HepG2 (cell line): ENCODE data around the gene METTL25. TPM values are rescaled to one million over a fixed set of nuclear protein-coding genes. Genes with fewer than 3 reads are reported as not detected.

Source experiments
- AKAP8 ChIP-seq: sonication (generic); formaldehyde crosslinking; IDR thresholded peaks from 2 replicates; pipeline ENCODE4 v1.5.1; 2020; ENCODE audit warnings: mild to moderate bottlenecking, missing genetic modification reagents
- ARID2 ChIP-seq: sonication (generic); formaldehyde crosslinking; IDR thresholded peaks from 2 replicates; pipeline ENCODE4 v1.8.1; 2022; ENCODE audit warnings: mild to moderate bottlenecking, missing genetic modification reagents, borderline replicate concordance
- ASH2L ChIP-seq: fragments of 300-600, 200-600 bp; sonication (generic); IDR thresholded peaks from 2 replicates; pipeline ENCODE4 v1.7.0; 2017; ENCODE audit warnings: low read depth, mild to moderate bottlenecking, moderate library complexity, mixed read lengths, low read length; ENCODE audit not compliant: insufficient read length
- ESRRA ChIP-seq: sonication (generic); formaldehyde crosslinking; IDR thresholded peaks from 2 replicates; pipeline ENCODE4 v1.5.1; 2020; ENCODE audit warnings: mild to moderate bottlenecking, low read depth, missing genetic modification reagents
- GABPB1 ChIP-seq: IDR thresholded peaks from 2 replicates; pipeline ENCODE4 v1.6.1; 2016; ENCODE audit warnings: mild to moderate bottlenecking, missing genetic modification reagents, moderate library complexity, missing compliant biosample characterization
- KDM2A ChIP-seq: sonication (generic); formaldehyde crosslinking; IDR thresholded peaks from 2 replicates; pipeline ENCODE4 v1.4.0; 2020; ENCODE audit warnings: low read depth, missing genetic modification reagents, borderline replicate concordance
- POGZ ChIP-seq: sonication (generic); formaldehyde crosslinking; IDR thresholded peaks from 2 replicates; pipeline ENCODE4 v1.4.0; 2020; ENCODE audit warnings: mild to moderate bottlenecking, missing genetic modification reagents
- RAD21 ChIP-seq: fragments of 450-650 bp; formaldehyde crosslinking; IDR thresholded peaks from 2 replicates; pipeline ENCODE4 v1.5.0; 2020; ENCODE audit warnings: mild to moderate bottlenecking
- SAP130 ChIP-seq: IDR thresholded peaks from 2 replicates; pipeline ENCODE4 v1.6.1; 2016; ENCODE audit warnings: low read depth
- SP140L ChIP-seq: sonication (generic); formaldehyde crosslinking; IDR thresholded peaks from 2 replicates; pipeline ENCODE4 v1.4.0; 2020; ENCODE audit warnings: missing genetic modification reagents, borderline replicate concordance
- SRSF1 ChIP-seq: fragments of 200-400 bp; formaldehyde crosslinking; optimal IDR thresholded peaks from 2 replicates; pipeline ENCODE3; 2017; ENCODE audit warnings: mild to moderate bottlenecking, low read depth, low read length, moderate library complexity
- ZNF484 ChIP-seq: sonication (generic); formaldehyde crosslinking; IDR thresholded peaks from 2 replicates; pipeline ENCODE4 v1.5.1; 2020; ENCODE audit warnings: mild to moderate bottlenecking, low read depth, missing genetic modification reagents, borderline replicate concordance
- ZNF614 ChIP-seq: IDR thresholded peaks from 2 replicates; pipeline ENCODE4 v1.6.1; 2018; ENCODE audit warnings: missing biosample characterization, missing genetic modification reagents, inconsistent platforms, borderline replicate concordance
- polyA plus RNA-seq, 8 experiments: library from polyadenylated mRNA; depleted of rRNA in 3 of 8; stranded (reverse) in 7 of 8; unstranded in 1 of 8; fragments of >200 nt; fragmentation: Illumina TruSeq in 4 of 8; extraction: Trizol in 4 of 8; gene quantifications; 2 replicates each; pipeline versions ENCODE4 v1.2.1 to v1.2.3, GENCODE V29; 2011 to 2016; ENCODE audit warnings: low read depth in 4 of 8, missing spikeins in 1 of 8, mixed read lengths in 1 of 8; ENCODE audit not compliant: insufficient read depth in 1 of 8
- total RNA-seq, 5 experiments: library from RNA; depleted of rRNA; stranded (reverse); fragments of >200 nt; fragmentation: Illumina TruSeq; extraction: Trizol; gene quantifications; 2 replicates each; pipeline ENCODE4 v1.2.3, GENCODE V29; 2016; ENCODE audit warnings: low read depth in 1 of 5
- TF ChIP-seq, protein P1 (sequence below): sonication (generic); formaldehyde crosslinking; IDR thresholded peaks from 2 replicates; pipeline ENCODE4 v1.5.1; 2020; ENCODE audit warnings: missing genetic modification reagents, mild to moderate bottlenecking, borderline replicate concordance
- TF ChIP-seq, protein P2 (sequence below): sonication (generic); formaldehyde crosslinking; IDR thresholded peaks from 2 replicates; pipeline ENCODE4 v1.4.0; 2020; ENCODE audit warnings: low read depth, mild to moderate bottlenecking, missing genetic modification reagents
- TF ChIP-seq, protein P3 (sequence below), 2 experiments: IDR thresholded peaks; 2 replicates each; pipeline ENCODE4 v1.6.1; 2011 to 2012; ENCODE audit warnings: low read length in 2 of 2, borderline replicate concordance in 1 of 2, low read depth in 1 of 2, mild to moderate bottlenecking in 1 of 2, moderate library complexity in 1 of 2
- TF ChIP-seq, protein P4 (sequence below): sonication (generic); formaldehyde crosslinking; IDR thresholded peaks from 2 replicates; pipeline ENCODE4 v1.4.0; 2020; ENCODE audit warnings: mild to moderate bottlenecking, missing genetic modification reagents, borderline replicate concordance

METTL25 gene
- total and polyA plus RNA-seq, 2 of the 13 experiments (the other 11 are each of a cell fraction or from before 2014, with no cell fraction given) = 2.2 to 7.8 TPM

DNA sequence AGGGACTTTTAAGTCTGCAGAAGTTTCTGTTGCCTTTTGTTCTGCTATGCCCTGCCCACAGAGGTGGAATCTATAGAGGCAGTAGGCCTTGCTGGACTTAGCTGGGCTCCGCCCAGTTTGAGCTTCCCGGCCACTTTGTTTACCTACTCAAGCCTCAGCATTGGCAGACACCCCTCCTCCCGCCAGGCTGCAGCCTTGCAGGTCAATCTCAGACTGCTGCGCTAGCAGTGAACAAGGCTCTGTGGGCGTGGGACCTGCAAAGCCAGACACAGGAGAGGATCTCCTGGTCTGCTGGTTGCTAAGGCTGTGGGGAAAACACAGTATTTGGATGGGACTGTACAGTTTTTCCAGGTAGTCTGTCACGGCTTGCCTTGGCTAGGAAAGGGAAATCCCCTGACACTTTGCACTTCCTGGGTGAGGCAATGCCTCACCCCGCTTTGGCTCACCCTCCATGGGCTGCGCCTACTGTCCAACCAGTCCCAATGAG is 43.9 kb upstream of the METTL25 start (continued):
- TF ChIP-seq, protein P1, sequence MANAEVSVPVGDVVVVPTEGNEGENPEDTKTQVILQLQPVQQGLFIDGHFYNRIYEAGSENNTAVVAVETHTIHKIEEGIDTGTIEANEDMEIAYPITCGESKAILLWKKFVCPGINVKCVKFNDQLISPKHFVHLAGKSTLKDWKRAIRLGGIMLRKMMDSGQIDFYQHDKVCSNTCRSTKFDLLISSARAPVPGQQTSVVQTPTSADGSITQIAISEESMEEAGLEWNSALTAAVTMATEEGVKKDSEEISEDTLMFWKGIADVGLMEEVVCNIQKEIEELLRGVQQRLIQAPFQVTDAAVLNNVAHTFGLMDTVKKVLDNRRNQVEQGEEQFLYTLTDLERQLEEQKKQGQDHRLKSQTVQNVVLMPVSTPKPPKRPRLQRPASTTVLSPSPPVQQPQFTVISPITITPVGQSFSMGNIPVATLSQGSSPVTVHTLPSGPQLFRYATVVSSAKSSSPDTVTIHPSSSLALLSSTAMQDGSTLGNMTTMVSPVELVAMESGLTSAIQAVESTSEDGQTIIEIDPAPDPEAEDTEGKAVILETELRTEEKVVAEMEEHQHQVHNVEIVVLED (CRISPR knock-in tag) = no peak
- TF ChIP-seq KDM2A = peak; percentile 57; the same call in 1 of the 2 replicates
- TF ChIP-seq AKAP8 = no peak
- no peak for TF ChIP-seq ARID2
- TF ChIP-seq ASH2L = no peak
- TF ChIP-seq ZNF614 = no peak
- no peak for TF ChIP-seq SP140L (CRISPR knock-in tag)
- TF ChIP-seq ZNF484 (CRISPR knock-in tag) = no peak
- TF ChIP-seq, protein P2, sequence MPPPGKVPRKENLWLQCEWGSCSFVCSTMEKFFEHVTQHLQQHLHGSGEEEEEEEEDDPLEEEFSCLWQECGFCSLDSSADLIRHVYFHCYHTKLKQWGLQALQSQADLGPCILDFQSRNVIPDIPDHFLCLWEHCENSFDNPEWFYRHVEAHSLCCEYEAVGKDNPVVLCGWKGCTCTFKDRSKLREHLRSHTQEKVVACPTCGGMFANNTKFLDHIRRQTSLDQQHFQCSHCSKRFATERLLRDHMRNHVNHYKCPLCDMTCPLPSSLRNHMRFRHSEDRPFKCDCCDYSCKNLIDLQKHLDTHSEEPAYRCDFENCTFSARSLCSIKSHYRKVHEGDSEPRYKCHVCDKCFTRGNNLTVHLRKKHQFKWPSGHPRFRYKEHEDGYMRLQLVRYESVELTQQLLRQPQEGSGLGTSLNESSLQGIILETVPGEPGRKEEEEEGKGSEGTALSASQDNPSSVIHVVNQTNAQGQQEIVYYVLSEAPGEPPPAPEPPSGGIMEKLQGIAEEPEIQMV (CRISPR knock-in tag) = no peak
- no peak for TF ChIP-seq SRSF1
- TF ChIP-seq, protein P3, sequence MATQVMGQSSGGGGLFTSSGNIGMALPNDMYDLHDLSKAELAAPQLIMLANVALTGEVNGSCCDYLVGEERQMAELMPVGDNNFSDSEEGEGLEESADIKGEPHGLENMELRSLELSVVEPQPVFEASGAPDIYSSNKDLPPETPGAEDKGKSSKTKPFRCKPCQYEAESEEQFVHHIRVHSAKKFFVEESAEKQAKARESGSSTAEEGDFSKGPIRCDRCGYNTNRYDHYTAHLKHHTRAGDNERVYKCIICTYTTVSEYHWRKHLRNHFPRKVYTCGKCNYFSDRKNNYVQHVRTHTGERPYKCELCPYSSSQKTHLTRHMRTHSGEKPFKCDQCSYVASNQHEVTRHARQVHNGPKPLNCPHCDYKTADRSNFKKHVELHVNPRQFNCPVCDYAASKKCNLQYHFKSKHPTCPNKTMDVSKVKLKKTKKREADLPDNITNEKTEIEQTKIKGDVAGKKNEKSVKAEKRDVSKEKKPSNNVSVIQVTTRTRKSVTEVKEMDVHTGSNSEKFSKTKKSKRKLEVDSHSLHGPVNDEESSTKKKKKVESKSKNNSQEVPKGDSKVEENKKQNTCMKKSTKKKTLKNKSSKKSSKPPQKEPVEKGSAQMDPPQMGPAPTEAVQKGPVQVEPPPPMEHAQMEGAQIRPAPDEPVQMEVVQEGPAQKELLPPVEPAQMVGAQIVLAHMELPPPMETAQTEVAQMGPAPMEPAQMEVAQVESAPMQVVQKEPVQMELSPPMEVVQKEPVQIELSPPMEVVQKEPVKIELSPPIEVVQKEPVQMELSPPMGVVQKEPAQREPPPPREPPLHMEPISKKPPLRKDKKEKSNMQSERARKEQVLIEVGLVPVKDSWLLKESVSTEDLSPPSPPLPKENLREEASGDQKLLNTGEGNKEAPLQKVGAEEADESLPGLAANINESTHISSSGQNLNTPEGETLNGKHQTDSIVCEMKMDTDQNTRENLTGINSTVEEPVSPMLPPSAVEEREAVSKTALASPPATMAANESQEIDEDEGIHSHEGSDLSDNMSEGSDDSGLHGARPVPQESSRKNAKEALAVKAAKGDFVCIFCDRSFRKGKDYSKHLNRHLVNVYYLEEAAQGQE (IDR thresholded peaks at IDR 0.05; ENCODE audit: borderline replicate concordance in 1 of 2, low read depth in 1 of 2, low read length in 2 of 2) = no peak
- TF ChIP-seq GABPB1 (CRISPR knock-in tag) = peak; percentile 50
- no peak for TF ChIP-seq RAD21
- TF ChIP-seq SAP130 (CRISPR knock-in tag) = 0 out of 2 replicates have a peak, but pooled peaks have one; percentile 27
- no peak for TF ChIP-seq ESRRA (CRISPR knock-in tag)
- TF ChIP-seq POGZ (CRISPR knock-in tag) = peak; percentile 48; the same call in 1 of the 2 replicates
- TF ChIP-seq, protein P4, sequence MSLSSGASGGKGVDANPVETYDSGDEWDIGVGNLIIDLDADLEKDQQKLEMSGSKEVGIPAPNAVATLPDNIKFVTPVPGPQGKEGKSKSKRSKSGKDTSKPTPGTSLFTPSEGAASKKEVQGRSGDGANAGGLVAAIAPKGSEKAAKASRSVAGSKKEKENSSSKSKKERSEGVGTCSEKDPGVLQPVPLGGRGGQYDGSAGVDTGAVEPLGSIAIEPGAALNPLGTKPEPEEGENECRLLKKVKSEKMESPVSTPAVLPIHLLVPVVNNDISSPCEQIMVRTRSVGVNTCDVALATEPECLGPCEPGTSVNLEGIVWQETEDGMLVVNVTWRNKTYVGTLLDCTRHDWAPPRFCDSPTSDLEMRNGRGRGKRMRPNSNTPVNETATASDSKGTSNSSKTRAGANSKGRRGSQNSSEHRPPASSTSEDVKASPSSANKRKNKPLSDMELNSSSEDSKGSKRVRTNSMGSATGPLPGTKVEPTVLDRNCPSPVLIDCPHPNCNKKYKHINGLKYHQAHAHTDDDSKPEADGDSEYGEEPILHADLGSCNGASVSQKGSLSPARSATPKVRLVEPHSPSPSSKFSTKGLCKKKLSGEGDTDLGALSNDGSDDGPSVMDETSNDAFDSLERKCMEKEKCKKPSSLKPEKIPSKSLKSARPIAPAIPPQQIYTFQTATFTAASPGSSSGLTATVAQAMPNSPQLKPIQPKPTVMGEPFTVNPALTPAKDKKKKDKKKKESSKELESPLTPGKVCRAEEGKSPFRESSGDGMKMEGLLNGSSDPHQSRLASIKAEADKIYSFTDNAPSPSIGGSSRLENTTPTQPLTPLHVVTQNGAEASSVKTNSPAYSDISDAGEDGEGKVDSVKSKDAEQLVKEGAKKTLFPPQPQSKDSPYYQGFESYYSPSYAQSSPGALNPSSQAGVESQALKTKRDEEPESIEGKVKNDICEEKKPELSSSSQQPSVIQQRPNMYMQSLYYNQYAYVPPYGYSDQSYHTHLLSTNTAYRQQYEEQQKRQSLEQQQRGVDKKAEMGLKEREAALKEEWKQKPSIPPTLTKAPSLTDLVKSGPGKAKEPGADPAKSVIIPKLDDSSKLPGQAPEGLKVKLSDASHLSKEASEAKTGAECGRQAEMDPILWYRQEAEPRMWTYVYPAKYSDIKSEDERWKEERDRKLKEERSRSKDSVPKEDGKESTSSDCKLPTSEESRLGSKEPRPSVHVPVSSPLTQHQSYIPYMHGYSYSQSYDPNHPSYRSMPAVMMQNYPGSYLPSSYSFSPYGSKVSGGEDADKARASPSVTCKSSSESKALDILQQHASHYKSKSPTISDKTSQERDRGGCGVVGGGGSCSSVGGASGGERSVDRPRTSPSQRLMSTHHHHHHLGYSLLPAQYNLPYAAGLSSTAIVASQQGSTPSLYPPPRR (CRISPR knock-in tag) = no peak
